Spleen (tissue), 11 donors: ENCODE results near the gene STK17A. TPM values are rescaled to one million over a fixed set of nuclear protein-coding genes. Genes with fewer than 3 reads are reported as not detected.
"Not testable (repeated sequence)": the region's sequence is repeated elsewhere in the genome, so short reads cannot be mapped to it uniquely, and the experiment has no call there.

ENCODE experiments used
- DNase-seq: peaks from one replicate; pipeline ENCODE4 v3.0.0-alpha.2; 2020
- H3K27ac ChIP-seq, 8 donors: fragments of 200-600 bp; sonication (generic) in 7 of 8; 1 replicate in 4 of 8; 2 replicates in 4 of 8; pipeline versions ENCODE4 v1.5.0 to v1.8.0; 2016 to 2021; ENCODE audit warnings: inconsistent platforms in 4 of 8, mild to moderate bottlenecking in 4 of 8, moderate library complexity in 1 of 8
- H3K27me3 ChIP-seq, 7 donors: fragments of 200-600 bp; sonication (generic) in 6 of 7; replicated peaks in 1 of 7; 1 replicate in 4 of 7; 2 replicates in 3 of 7; pipeline versions ENCODE4 v1.5.0 to v1.8.0; 2016 to 2021; ENCODE audit warnings: inconsistent platforms in 3 of 7, mild to moderate bottlenecking in 1 of 7
- H3K36me3 ChIP-seq, 6 donors: fragments of 200-600 bp; sonication (generic) in 5 of 6; 1 replicate in 4 of 6; 2 replicates in 2 of 6; pipeline versions ENCODE4 v1.5.0 to v1.8.0; 2016 to 2021; ENCODE audit warnings: inconsistent platforms in 2 of 6
- H3K4me1 ChIP-seq, 6 donors: fragments of 200-600 bp; sonication (generic) in 5 of 6; 1 replicate in 3 of 6; 2 replicates in 3 of 6; pipeline versions ENCODE4 v1.5.0 to v1.8.0; 2016 to 2021; ENCODE audit warnings: inconsistent platforms in 3 of 6
- H3K4me3 ChIP-seq, 8 donors: fragments of 200-600 bp; sonication (generic) in 7 of 8; 1 replicate in 4 of 8; 2 replicates in 4 of 8; pipeline versions ENCODE4 v1.5.0 to v1.8.0; 2016 to 2021; ENCODE audit warnings: inconsistent platforms in 4 of 8, mild to moderate bottlenecking in 4 of 8, moderate library complexity in 2 of 8
- H3K9me3 ChIP-seq, 8 donors: fragments of 200-600 bp; sonication (generic) in 7 of 8; 1 replicate in 4 of 8; 2 replicates in 4 of 8; pipeline versions ENCODE4 v1.5.0 to v1.8.0; 2016 to 2021; ENCODE audit warnings: inconsistent platforms in 4 of 8
- POLR2A ChIP-seq, 3 donors: fragments of 450-650 bp; IDR thresholded peaks; one replicate each; pipeline ENCODE4 v1.5.1; 2017; ENCODE audit warnings: antibody characterized with exemption in 3 of 3, mild to moderate bottlenecking in 1 of 3
- POLR2AphosphoS5 ChIP-seq, 3 donors: sonication (generic); formaldehyde crosslinking; IDR thresholded peaks; one replicate each; pipeline ENCODE4 v1.5.1; 2017; ENCODE audit warnings: antibody characterized with exemption in 3 of 3
- WGBS, 5 donors: extraction: QIAGEN DNeasy Blood & Tissue Kit in 3 of 5; methylation state at CpG; one replicate each; pipeline versions ENCODE4 v1.1.5 to v1.1.7; 2013 to 2018; 5-methylcytosine and 5-hydroxymethylcytosine counted together
- intact Hi-C: fragments of 100-400 bp; cut with DNase I; formaldehyde crosslinking; loops from one replicate; pipeline ENCODE4 v1.15.0; 2023; ENCODE audit warnings: low total_unique reads
- polyA plus RNA-seq, 3 donors: library from polyadenylated mRNA; stranded (reverse); fragments of 200-250 nt; gene quantifications; one replicate each; pipeline ENCODE4 v1.2.1, GENCODE V29; 2013
- total RNA-seq, 7 donors: library from RNA; depleted of rRNA in 3 of 7; stranded (reverse); fragments of >200 nt in 3 of 7; fragmentation: NEBNext Ultra II Directional in 4 of 7; extraction: Animal tissue kit (Norgen Biotek cat#: 25700) in 4 of 7; gene quantifications; one replicate each; pipeline versions ENCODE4 v1.1.0 to v1.2.1, GENCODE V29; 2016 to 2021
- TF ChIP-seq, protein P1 (sequence below), 11 experiments: fragments of 200-600 bp in 7 of 11; fragments of 450-650 bp in 4 of 11; sonication (generic) in 4 of 11; IDR thresholded peaks in 8 of 11; conservative IDR thresholded peaks in 3 of 11; 1 replicate in 7 of 11; 2 replicates in 4 of 11; pipeline versions ENCODE4 v1.4.0 to v1.8.0; 2016 to 2021; ENCODE audit warnings: antibody characterized with exemption in 11 of 11, inconsistent platforms in 4 of 11, mild to moderate bottlenecking in 1 of 11
- donor health status: healthy with polysubstance abuse.
- donor health status: DM: no; HTN: no; CAD: no; lungs with moderate emphysema.
- donor health status: DM: no; HTN: no; CAD: no.
- donor health status: Bipolar disorder and iron deficiency.
- donor health status: healthy.
- donor health status: DM: no; HTN: no; CAD: no.
- donor health status: DM: yes; HTN: yes; CAD: no.

The STK17A gene
- total and polyA plus RNA-seq, 10 donors, result 33.4 to 70.1 (median 53.4) TPM

DNA sequence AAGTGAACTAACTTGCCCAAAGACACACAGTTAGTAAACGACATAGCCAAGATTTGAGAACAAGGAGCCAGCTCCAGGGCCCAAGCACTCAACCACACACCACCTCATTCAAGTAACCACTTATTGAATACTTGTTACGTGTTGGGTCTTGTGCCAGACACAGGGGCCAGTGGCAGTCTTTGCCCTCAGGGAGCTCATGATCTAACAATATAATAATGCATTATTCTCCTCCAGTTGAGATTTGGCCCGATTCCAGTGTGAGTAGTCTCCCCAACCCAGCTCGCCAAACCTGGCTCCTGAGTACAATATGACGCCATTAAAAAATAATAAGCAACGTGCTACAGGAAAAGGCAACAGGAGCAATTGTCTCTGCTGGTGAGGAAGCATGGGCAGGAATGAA is 14.4 kb upstream of the STK17A start:
- no peak for DNase-seq
- H3K4me1 ChIP-seq, result peaks cover 0 to 4% (median 0%) of the 10 kb centered on the region in 6 donors
- 84 to 89% (median 87%) methylated on average over 6 of the region's 6 CpGs for WGBS, 5 donors
- H3K27ac ChIP-seq, result no peak overlapping the region
- no peaks in the 10 kb centered on the region for H3K36me3 ChIP-seq
- H3K4me3 ChIP-seq, result no peak overlapping the region
- intact Hi-C loops, result no loop called here
- no peaks in the 10 kb centered on the region for H3K9me3 ChIP-seq
- TF ChIP-seq POLR2A (IDR thresholded peaks at IDR 0.05) (no peak), POLR2AphosphoS5 (IDR thresholded peaks at IDR 0.05) (no peak)
- TF ChIP-seq, protein P1, sequence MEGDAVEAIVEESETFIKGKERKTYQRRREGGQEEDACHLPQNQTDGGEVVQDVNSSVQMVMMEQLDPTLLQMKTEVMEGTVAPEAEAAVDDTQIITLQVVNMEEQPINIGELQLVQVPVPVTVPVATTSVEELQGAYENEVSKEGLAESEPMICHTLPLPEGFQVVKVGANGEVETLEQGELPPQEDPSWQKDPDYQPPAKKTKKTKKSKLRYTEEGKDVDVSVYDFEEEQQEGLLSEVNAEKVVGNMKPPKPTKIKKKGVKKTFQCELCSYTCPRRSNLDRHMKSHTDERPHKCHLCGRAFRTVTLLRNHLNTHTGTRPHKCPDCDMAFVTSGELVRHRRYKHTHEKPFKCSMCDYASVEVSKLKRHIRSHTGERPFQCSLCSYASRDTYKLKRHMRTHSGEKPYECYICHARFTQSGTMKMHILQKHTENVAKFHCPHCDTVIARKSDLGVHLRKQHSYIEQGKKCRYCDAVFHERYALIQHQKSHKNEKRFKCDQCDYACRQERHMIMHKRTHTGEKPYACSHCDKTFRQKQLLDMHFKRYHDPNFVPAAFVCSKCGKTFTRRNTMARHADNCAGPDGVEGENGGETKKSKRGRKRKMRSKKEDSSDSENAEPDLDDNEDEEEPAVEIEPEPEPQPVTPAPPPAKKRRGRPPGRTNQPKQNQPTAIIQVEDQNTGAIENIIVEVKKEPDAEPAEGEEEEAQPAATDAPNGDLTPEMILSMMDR (IDR thresholded peaks at IDR 0.05 in 8 of 11, conservative IDR thresholded peaks at IDR 0.05 in 3 of 11), result no peak
- H3K27me3 ChIP-seq, result peaks cover 0 to 4% (median 0%) of the 10 kb centered on the region in 7 donors

DNA sequence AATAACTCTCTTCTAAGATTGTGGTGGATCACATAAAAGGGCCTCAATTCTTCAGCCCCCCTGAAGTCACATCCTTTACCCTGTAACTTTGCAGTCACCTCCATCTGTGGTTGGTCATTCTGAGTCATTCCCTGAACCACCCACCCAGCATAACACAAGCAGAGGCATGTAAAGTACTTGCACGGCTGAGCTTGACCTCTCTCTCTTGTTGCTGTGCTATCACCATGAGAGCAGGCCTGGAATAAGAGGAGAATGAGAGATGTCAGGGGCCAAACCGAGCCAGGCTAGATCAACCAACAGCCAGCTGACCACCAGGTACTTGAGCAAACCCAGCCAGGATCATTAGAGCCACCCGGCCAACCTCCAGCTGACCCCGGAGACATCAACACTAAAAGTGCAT is 13.5 kb upstream of the STK17A start:
- WGBS, 5 donors, result 80 to 89% (median 82%) methylated on average over 4 of the region's 4 CpGs
- intact Hi-C loops, result no loop called here
- TF ChIP-seq, protein P1 (IDR thresholded peaks at IDR 0.05 in 8 of 11, conservative IDR thresholded peaks at IDR 0.05 in 3 of 11), result no peak
- TF ChIP-seq POLR2AphosphoS5 (IDR thresholded peaks at IDR 0.05) (no peak), POLR2A (IDR thresholded peaks at IDR 0.05) (no peak)
- Histone ChIP-seq H3K36me3 (no peaks in the 10 kb centered on the region), H3K27ac (no peak overlapping the region), H3K27me3 (no peaks in the 10 kb centered on the region), H3K9me3 (no peaks in the 10 kb centered on the region), H3K4me1 (peaks cover 0 to 4% (median 0%) of the 10 kb centered on the region in 6 donors), H3K4me3 (no peak overlapping the region)
- DNase-seq, result no peak

DNA sequence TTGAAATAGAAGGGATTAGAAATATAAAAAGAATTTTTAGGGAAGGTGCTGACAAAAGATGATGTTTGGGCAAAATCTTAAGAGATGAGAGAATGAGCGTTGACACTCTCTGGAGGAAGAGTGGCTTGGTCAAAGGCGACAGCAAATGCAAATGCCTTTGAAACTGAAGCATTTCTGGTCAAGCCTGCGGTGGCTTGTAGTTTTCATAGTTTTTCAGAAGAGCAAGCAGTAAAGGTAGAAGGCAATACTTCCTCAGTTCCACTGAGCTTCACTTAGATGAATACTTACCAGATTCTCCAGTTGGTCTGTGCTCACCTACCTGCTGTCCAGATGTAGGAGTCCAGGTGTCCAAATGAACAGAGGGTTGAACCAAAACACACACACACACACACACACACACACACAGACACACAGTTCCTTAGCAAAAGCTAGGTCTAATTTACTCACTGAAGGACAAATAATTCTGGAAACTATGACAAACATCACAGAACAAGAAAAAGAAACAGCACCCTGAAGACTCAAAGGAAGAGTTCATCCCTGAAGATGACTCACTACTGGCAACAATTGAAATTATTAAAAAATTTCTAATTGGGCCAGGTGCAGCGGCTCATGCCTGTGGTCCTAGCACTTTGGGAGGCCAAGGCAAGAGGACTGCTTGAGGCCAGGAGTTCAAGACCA is 12.1 kb upstream of the STK17A start:
- H3K27me3 ChIP-seq, result no peaks in the 10 kb centered on the region
- 75 to 90% (median 89%) methylated on average over 4 of the region's 4 CpGs for WGBS, 5 donors
- peaks cover 0 to 4% (median 0%) of the 10 kb centered on the region in 6 donors for H3K4me1 ChIP-seq
- intact Hi-C loops, result no loop called here
- H3K27ac ChIP-seq, result no peak overlapping the region
- DNase-seq, result no peak
- H3K9me3 ChIP-seq, result no peaks in the 10 kb centered on the region
- H3K36me3 ChIP-seq, result no peaks in the 10 kb centered on the region
- TF ChIP-seq, protein P1 (IDR thresholded peaks at IDR 0.05 in 8 of 11, conservative IDR thresholded peaks at IDR 0.05 in 3 of 11), result no peak
- TF ChIP-seq POLR2A (IDR thresholded peaks at IDR 0.05) (no peak), POLR2AphosphoS5 (IDR thresholded peaks at IDR 0.05) (no peak)
- H3K4me3 ChIP-seq, result no peak overlapping the region

DNA sequence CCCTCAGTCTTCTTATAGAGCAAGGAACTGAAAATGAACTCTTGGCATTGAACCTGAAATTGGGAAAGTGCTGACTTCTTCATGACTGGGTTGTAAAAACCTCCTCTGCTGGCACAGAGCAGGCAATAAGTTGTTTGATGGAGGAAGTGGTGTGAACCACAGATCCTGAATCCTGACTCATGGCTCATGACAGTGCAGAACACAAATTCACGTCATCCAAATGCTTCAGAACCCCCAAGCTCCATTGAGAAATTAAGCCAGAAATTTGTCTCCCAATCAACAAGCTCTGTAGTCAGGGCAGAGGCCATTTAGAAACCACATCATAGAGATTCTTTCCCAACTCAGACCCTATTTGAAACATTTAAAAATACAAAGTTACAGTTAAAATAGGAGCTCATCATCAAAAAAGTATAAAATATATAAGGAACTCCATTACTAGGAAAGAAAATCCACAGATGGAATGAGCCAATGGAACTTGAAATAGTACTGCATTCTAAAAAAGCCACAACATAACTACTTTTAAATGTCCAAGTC is 10.3 kb upstream of the STK17A start:
- intact Hi-C loops, result no loop called here
- Histone ChIP-seq H3K27ac (peak overlapping the region in 5 of 8 donors; percentile 25 to 71 (median 55)), H3K36me3 (no peaks in the 10 kb centered on the region), H3K4me1 (peaks cover 0 to 4% (median 0%) of the 10 kb centered on the region in 6 donors), H3K4me3 (no peak overlapping the region), H3K27me3 (no peaks in the 10 kb centered on the region), H3K9me3 (no peaks in the 10 kb centered on the region)
- DNase-seq, result no peak
- 8 to 16% (median 16%) methylated on average over 1 of the region's 1 CpG for WGBS, 5 donors
- TF ChIP-seq, protein P1 (IDR thresholded peaks at IDR 0.05 in 8 of 11, conservative IDR thresholded peaks at IDR 0.05 in 3 of 11), result no peak
- TF ChIP-seq POLR2AphosphoS5 (IDR thresholded peaks at IDR 0.05) (peak in 1 of 3 donors; percentile 74), POLR2A (IDR thresholded peaks at IDR 0.05) (no peak)

DNA sequence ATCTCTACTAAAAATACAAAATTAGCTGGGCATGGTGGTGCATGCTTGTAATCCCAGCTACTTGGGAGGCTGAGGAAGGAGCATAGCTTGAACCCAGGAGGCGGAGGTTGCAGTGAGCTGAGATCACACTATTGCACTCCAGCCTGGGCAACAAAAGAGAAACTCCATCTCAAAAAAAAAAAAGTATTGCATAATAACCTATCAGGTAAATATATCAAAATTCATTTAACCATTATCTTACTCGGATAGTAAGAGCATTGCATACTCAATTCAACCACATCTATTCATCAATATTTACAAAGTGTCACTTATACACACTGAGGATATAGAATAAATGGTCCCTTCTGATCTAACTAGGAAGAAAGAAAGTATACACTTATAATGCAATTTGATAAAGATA is 9.1 kb upstream of the STK17A start:
- H3K4me3 ChIP-seq, H3K36me3 ChIP-seq, H3K27me3 ChIP-seq, intact Hi-C loops, H3K9me3 ChIP-seq, DNase-seq, H3K4me1 ChIP-seq, H3K27ac ChIP-seq: not testable (repeated sequence)
- WGBS, 5 donors, result 89 to 97% (median 97%) methylated on average over 2 of the region's 2 CpGs
